Spleen (tissue), 7 donors: ENCODE data around the gene SLC35B1.

ENCODE experiments used
- CTCF ChIP-seq, 11 experiments: fragments of 200-600 bp in 7 of 11; fragments of 450-650 bp in 4 of 11; sonication (generic) in 4 of 11; IDR thresholded peaks in 8 of 11; conservative IDR thresholded peaks in 3 of 11; 1 replicate in 7 of 11; 2 replicates in 4 of 11; pipeline versions ENCODE4 v1.4.0 to v1.8.0; 2016 to 2021; ENCODE audit warnings: antibody characterized with exemption in 11 of 11, inconsistent platforms in 4 of 11, mild to moderate bottlenecking in 1 of 11
- POLR2A ChIP-seq, 3 donors: fragments of 450-650 bp; IDR thresholded peaks; one replicate each; pipeline ENCODE4 v1.5.1; 2017; ENCODE audit warnings: antibody characterized with exemption in 3 of 3, mild to moderate bottlenecking in 1 of 3
- POLR2AphosphoS5 ChIP-seq, 3 donors: sonication (generic); formaldehyde crosslinking; IDR thresholded peaks; one replicate each; pipeline ENCODE4 v1.5.1; 2017; ENCODE audit warnings: antibody characterized with exemption in 3 of 3
- donor health status: DM: no; HTN: no; CAD: no; lungs with moderate emphysema.
- donor health status: DM: no; HTN: no; CAD: no.
- donor health status: DM: no; HTN: no; CAD: no.

GRCh38 chr17:49716668-49717364 lies 9.1 kb upstream of the SLC35B1 start:
- TF ChIP-seq CTCF (IDR thresholded peaks at IDR 0.05 in 8 of 11, conservative IDR thresholded peaks at IDR 0.05 in 3 of 11), result no peak
- TF ChIP-seq POLR2A (IDR thresholded peaks at IDR 0.05), result no peak
- no peak for TF ChIP-seq POLR2AphosphoS5 (IDR thresholded peaks at IDR 0.05)
